Measurements from ENCODE around the gene ROR2. TPM values are rescaled to one million over a fixed set of nuclear protein-coding genes. Genes with fewer than 3 reads are reported as not detected.
A peak's percentile ranks its signal among the peaks of the same experiment; 100 is the strongest.
"Not testable (repeated sequence)": the region's sequence is repeated elsewhere in the genome, so short reads cannot be mapped to it uniquely, and the experiment has no call there.

ROR2 gene
- total RNA-seq, 1 experiment from 2014 or later, result not detected

- DNase-seq (ENCODE audit: low read depth), result no peak
Observed at GRCh38 chr9:91522481-91522880, 427.5 kb downstream of the ROR2 start.

DNA sequence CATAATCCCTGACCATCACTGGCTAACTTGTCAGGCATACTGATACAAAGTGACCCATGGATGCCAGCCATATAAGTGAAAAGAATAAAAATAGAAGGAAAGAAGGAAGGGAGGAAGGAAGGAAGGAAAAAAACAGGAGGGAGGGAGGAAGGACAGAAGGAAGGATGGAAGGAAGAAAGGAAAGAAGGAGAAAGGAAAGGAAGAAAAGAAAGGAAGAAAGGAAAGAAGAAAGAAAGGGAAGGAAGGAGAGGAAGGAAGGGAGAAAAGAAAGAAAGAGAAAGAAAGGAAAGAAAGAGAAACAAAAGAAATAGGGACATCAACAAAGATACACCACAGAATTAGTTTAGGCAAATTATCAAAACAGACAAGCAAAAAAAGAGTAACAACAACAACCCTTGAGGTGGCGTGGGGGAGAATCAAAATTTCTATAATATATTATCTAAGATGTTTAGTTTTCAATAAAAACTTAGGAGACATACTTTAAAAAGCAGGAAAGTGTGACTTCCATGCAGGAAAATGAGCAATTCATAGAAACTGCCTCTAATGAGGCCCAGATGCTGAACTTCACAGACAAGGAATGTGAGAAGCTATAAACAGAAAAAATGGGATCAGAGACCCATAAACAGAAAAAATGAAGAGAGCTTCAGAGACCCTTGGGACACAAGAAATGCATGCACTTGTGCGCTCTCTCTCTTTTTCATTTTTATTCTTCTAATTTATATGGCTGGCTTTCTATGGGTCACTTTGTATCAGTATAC is 430.3 kb downstream of the ROR2 start:
- no peak for DNase-seq (ENCODE audit: low read depth)

DNA sequence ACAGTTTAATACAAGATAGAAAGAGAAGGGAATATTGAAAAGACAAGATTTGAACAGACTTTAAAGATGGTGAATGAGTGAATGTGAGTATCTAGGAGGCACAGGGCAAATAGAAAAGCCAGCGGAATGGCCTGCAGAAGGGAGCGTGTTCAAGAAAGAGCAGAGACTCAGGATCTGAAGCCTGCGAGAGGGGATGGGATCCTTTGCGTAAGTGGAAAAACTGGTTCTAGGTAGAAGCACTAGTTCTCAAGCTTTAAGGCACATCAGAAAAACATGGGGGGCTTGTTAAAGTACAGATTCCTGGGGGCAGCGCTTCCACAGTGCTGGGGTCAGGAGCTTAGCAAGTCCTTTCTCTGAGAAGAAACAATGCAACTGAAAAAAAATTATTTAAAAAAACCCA is 431.6 kb downstream of the ROR2 start:
- DNase-seq (ENCODE audit: low read depth), result no peak

- DNase-seq (ENCODE audit: low read depth), result no peak
Observed at GRCh38 chr9:91517801-91518200, 432.2 kb downstream of the ROR2 start.

- not testable (repeated sequence) for DNase-seq (ENCODE audit: low read depth)
Observed at GRCh38 chr9:91517332-91517731, 432.7 kb downstream of the ROR2 start.

DNA sequence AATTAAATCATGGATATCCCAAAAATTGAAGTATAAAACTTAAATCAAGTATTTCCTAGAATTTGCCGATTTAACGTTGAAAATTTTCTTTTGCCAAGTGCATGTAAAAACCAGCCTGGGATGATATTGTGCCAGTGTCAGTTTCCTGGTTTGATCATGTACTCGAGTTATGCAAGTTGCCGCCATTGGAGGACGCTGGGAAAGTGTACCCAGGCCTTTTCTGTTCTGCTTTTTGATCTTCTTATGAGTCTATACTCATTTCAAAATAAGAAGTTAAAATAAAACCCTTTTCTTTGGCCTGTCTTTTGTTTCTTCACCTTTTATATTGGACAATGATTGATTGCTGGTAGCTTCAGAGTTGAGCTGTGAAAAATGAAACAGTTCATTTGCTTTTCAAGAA is 433.3 kb downstream of the ROR2 start:
- no peak for DNase-seq (ENCODE audit: low read depth)

GRCh38 chr9:91516081-91516480 is 433.9 kb downstream of the ROR2 start:
- no peak for DNase-seq (ENCODE audit: low read depth)

DNA sequence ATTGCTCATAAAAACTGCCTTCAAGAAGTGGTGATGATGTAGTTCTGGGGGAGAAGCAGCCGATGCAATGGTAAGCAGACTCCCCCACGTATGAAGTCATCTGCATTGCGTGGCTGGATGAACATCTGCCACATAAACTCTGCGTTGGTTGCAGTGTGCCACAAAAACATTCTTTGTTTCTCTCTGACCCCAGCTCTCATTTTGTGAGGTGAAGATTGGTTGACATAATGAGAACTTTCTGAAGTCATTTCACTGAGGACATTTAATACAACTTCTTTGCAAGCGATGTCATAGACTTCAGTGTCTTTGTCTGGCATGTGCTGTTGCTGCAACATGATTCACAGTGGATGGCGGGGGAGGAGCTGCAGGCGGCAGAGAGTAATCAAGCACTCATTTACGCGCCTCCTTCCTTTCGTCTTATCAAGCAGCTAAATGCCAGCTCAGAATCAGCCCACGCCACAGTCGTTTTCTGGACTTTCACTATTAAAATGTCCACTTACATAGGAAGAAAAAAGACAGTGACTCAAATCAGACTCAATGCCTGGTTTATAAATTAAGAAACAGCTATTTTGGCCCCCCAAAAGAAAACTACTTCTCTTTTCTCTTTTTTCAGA is 434.8 kb downstream of the ROR2 start:
- peak; percentile 60 for DNase-seq (ENCODE audit: low read depth)

Other genes with a start within 250 kb of the ROR2 start
- gene SPTLC1, start 165.2 kb upstream of the ROR2 start, total RNA-seq (2014; rRNA removed), result 94.8 and 96.6 TPM in 2 replicates